ENCODE data around the gene EPHA8.

The EPHA8 gene

DNA sequence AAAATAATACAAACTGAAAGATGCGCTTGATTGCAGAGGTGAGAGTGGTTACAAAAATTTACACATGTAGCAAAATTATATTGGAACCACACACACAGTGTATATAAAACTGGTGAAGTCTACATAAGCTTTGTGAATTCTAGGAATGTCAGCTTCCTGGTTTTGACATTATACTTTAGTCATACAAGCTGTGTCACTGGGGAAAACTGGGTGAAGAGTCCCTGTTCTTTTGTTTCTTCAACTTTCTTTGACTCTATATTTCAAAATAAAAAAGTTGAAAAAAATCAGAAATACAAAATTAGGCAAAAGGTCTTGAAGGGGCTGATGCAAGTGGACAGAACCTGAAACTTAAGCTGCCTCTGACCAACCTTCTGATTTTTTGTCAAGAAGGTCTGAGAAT is 83.1 kb downstream of the EPHA8 start:
- no peak for DNase-seq (ENCODE audit: low read depth)

DNA sequence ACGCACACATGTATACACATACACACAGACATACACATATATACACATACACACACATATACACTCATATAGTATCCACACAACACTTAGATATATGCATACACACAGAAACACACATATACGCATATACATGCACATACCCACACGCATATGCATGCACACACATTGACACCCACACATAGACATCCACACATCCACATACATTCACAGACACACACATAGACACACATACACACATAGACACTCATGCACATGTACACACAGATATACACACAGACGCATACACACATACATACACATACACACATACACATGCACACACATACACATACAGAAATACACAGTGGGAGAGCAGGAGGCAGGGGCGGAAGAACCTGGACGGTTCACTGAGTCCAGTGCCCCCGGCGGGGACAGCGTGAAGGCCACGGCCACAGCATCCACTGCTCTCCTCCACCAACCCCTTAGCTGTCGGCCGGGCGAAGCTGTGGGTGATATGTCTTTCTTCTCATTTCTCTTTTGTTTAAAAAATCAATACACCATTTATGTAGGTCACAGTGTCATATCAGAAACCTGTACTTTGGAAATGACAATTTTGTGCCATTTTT is 86.9 kb downstream of the EPHA8 start:
- no peak for DNase-seq (ENCODE audit: low read depth)

DNA sequence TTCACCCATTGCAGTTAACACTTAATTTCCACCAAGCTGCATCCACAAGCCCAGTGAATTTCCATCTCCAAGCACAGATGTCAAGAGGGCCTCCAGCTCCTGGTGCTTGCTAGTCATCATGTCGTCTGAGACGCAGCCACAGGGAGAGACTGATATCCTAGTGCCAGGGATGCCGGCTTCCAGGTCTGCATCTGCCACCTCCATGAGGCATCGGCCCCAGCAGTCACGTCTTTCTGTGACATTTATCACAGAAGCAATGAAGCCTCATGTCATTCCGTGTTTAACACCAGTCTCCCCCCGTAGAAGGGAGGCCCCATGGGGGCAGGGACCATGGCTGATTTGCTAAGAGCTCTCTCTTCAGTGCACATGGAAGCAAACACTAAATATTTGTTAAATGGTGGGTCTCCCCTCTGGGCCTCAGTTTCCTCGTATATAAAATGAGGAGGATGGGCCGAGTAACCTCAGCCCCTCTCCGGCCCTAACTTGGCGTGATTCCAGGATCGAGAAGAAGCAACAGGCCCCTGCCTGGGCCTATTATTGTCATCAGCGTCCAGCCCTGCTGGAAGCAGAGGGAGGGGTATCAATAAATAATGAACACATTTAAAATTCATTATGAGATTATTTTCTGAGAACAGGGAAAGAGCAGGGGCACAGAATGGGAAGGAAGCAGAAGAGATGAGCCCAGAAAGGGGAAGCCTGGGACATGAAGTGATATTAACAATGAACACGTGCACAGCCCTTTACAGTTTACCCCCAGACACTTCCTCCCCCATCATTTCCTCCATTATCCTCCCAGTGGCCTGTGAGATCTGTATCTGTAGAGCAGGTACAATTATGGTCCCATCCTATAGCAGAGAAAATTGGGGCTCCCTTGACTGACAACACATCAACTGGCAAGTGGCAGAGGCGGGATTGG is 88.9 kb downstream of the EPHA8 start:
- DNase-seq (ENCODE audit: low read depth) = no peak

DNA sequence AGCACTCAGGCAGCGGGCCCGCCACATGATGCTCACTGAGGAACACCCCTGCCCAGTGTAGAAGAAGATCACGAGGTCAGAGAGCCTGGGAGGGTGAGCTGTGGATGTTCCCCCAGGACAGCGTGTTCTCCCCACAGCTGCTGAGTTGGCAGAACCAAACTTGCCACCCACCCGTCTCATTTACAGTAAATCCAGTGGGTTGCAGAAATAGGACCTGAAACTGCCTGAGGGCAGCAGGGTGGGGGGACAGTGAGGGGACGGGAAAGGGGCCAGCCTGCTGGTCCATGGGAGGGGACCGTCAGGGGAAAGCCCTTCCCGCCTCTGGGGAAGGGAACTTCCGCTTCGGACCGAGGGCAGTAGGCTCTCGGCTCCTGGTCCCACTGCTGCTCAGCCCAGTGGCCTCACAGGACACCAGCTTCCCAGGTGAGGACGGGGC is 89.6 kb downstream of the EPHA8 start, which contains the start of gene C1QB:
Gene C1QB (plus strand): TSS at position 356 of the 436 bp plus-strand sequence. CDS start 6,227 bp downstream, outside the sequence.
- DNase-seq (ENCODE audit: low read depth) = no peak
